Right cardiac atrium (tissue), 5 donors: ENCODE data around the gene ZNF568. TPM values are rescaled to one million over a fixed set of nuclear protein-coding genes. Genes with fewer than 3 reads are reported as not detected.
A peak's percentile ranks its signal among the peaks of the same experiment; 100 is the strongest.

ENCODE experiments used
- ATAC-seq, 2 donors: fragments of 200-7000 bp; cut with Tn5 transposase; one replicate each; pipeline versions ENCODE4 v1.8.0 to v1.9.1; 2020; ENCODE audit warnings: moderate library complexity in 2 of 2, mild to moderate bottlenecking in 1 of 2
- DNase-seq, 3 donors: peaks; one replicate each; pipeline ENCODE4 v3.0.0-alpha.2; 2020
- H3K27ac ChIP-seq: one replicate; pipeline ENCODE4 v1.5.1; 2013; ENCODE audit warnings: mild to moderate bottlenecking, low read length, control low read depth, moderate library complexity
- H3K27me3 ChIP-seq: one replicate; pipeline ENCODE4 v1.6.1; 2013; ENCODE audit not compliant: control insufficient read depth, insufficient read depth
- H3K4me1 ChIP-seq: one replicate; pipeline ENCODE4 v1.6.1; 2013; ENCODE audit warnings: low read length; ENCODE audit not compliant: control insufficient read depth, insufficient read depth
- H3K4me3 ChIP-seq: one replicate; pipeline ENCODE4 v1.5.1; 2013; ENCODE audit warnings: low read length, control low read depth
- H3K9me3 ChIP-seq: one replicate; pipeline ENCODE4 v1.6.1; 2013; ENCODE audit warnings: low read length; ENCODE audit not compliant: control insufficient read depth
- WGBS: extraction: QIAGEN DNeasy Blood & Tissue Kit; methylation state at CpG from one replicate; pipeline ENCODE4 v1.1.7; 2013; 5-methylcytosine and 5-hydroxymethylcytosine counted together
- intact Hi-C, 4 donors: fragments of 100-400 bp; cut with DNase I; formaldehyde crosslinking; loops; one replicate each; pipeline versions ENCODE4 v1.11.0 to v1.14.0; 2022 to 2023
- long read RNA-seq, 4 donors: library from polyadenylated mRNA; unstranded; transcript quantifications; one replicate each; pipeline ENCODE4 v2.0.0, GENCODE V29; 2020 to 2021
- polyA plus RNA-seq: library from polyadenylated mRNA; stranded (reverse); fragments of 200-250 nt; gene quantifications from one replicate; pipeline ENCODE4 v1.2.3, GENCODE V29; 2013
- total RNA-seq, 4 donors: library from RNA; stranded (reverse); fragmentation: NEBNext Ultra II Directional; extraction: Animal tissue kit (Norgen Biotek cat#: 25700); gene quantifications; one replicate each; pipeline ENCODE4 v1.2.1, GENCODE V29; 2021
- donor health status: healthy with polysubstance abuse.
- donor health status: DM: no; HTN: yes; CAD: no.
- donor health status: DM: no; HTN: no; CAD: no.
- donor health status: DM: no; HTN: yes; CAD: no; lungs with severe emphysema.
- donor health status: DM: yes; HTN: yes; CAD: no.

ZNF568 gene
- total RNA-seq (10 to 100 TPM in 1 of 4 donors, 1 to 10 TPM in 3; 8.4 to 11.9 (median 8.6) TPM), polyA plus RNA-seq (5.3 TPM)
- long read RNA-seq, donor 1, partial matches to known transcripts, result 1 of 12 reads
- long read RNA-seq, donor 1, other reads (novel, unspliced or antisense), result 2 of 12 reads
- long read RNA-seq, donor 2, partial matches to known transcripts, result 0 of 6 reads
- long read RNA-seq, donor 2, other reads (novel, unspliced or antisense), result 2 of 6 reads
- long read RNA-seq, donor 3, transcript ZNF568-206 (9 exons, 2,378 nt), result major isoform, 6 of 37 reads
- long read RNA-seq, donor 3, partial matches to known transcripts, result 2 of 37 reads
- long read RNA-seq, donor 3, other reads (novel, unspliced or antisense), result 16 of 37 reads
- long read RNA-seq, donor 4, partial matches to known transcripts, result 1 of 3 reads
- long read RNA-seq, donor 4, other reads (novel, unspliced or antisense), result 1 of 3 reads

GRCh38 chr19:36915992-36916830 lies at the start of gene ZNF568, which contains the start of gene ZNF829:
Gene ZNF568, plus strand, starts transcription at chr19:36916332. Its CDS starts 6,439 bp downstream, at chr19:36922771.
Gene ZNF829, minus strand, starts transcription at chr19:36916291. Its CDS starts 1,124 bp downstream, at chr19:36915167.
- H3K9me3 ChIP-seq, result no peaks in the 10 kb centered on the region
- DNase-seq, result peak; percentile 91 to 96 (median 95)
- ATAC-seq, result peak; percentile 99
- peaks cover 6% of the 10 kb centered on the region for H3K4me1 ChIP-seq
- no peaks in the 10 kb centered on the region for H3K27me3 ChIP-seq
- intact Hi-C loops, result no loop called here
- H3K4me3 ChIP-seq, result peak within 1 kb of the TSS; percentile 88
- H3K27ac ChIP-seq, result peak within 1 kb of the TSS; percentile 98
- under 1% methylated on average over 57 of the region's 57 CpGs for WGBS

GRCh38 chr19:36876993-36877938 lies 38.9 kb upstream of the ZNF568 start:
- DNase-seq (no peak), ATAC-seq (no peak)
- no peak overlapping the region for H3K27ac ChIP-seq
- peaks cover 22% of the 10 kb centered on the region for H3K9me3 ChIP-seq
- no peaks in the 10 kb centered on the region for H3K4me1 ChIP-seq
- peak overlapping the region; percentile 35 for H3K4me3 ChIP-seq
- 99% methylated on average over 10 of the region's 10 CpGs for WGBS
- no peaks in the 10 kb centered on the region for H3K27me3 ChIP-seq
- intact Hi-C loops, result no loop called here

GRCh38 chr19:36891768-36892357 lies 24.3 kb upstream of the ZNF568 start:
- ATAC-seq, result no peak
- no peak for DNase-seq
- Histone ChIP-seq H3K9me3 (peaks cover 20% of the 10 kb centered on the region), H3K4me1 (no peaks in the 10 kb centered on the region), H3K4me3 (peak overlapping the region; percentile 1), H3K27ac (no peak overlapping the region), H3K27me3 (no peaks in the 10 kb centered on the region)
- WGBS, result 96% methylated on average over 3 of the region's 3 CpGs
- intact Hi-C loops, result loop anchor here in 1 of 4 donors (10.0 kb wide), 1 partner anchor 77 kb away; no protein-coding TSS in a partner anchor

GRCh38 chr19:36894849-36895383 lies 21.2 kb upstream of the ZNF568 start:
- no peaks in the 10 kb centered on the region for H3K27me3 ChIP-seq
- intact Hi-C loops, result loop anchor here in 1 of 4 donors (10.0 kb wide), 1 partner anchor 80 kb away; no protein-coding TSS in a partner anchor
- no peak overlapping the region for H3K27ac ChIP-seq
- no peak overlapping the region for H3K4me3 ChIP-seq
- ATAC-seq (no peak), DNase-seq (no peak)
- no peaks in the 10 kb centered on the region for H3K4me1 ChIP-seq
- H3K9me3 ChIP-seq, result peaks cover 18% of the 10 kb centered on the region
- WGBS, result 98% methylated on average over 2 of the region's 2 CpGs

- Histone ChIP-seq H3K27ac (no peak overlapping the region), H3K4me3 (no peak overlapping the region), H3K27me3 (no peaks in the 10 kb centered on the region), H3K4me1 (no peaks in the 10 kb centered on the region), H3K9me3 (peaks cover 12% of the 10 kb centered on the region)
- DNase-seq (no peak), ATAC-seq (no peak)
- 96% methylated on average over 4 of the region's 4 CpGs for WGBS
- intact Hi-C loops, result loop anchor here in 1 of 4 donors (10.0 kb wide), 1 partner anchor 84 kb away; no protein-coding TSS in a partner anchor
Observed at GRCh38 chr19:36898422-36898821, 17.7 kb upstream of the ZNF568 start.

GRCh38 chr19:36916991-36917390 lies 859 bp downstream of the ZNF568 start:
- peak overlapping the region; percentile 98 for H3K27ac ChIP-seq

GRCh38 chr19:36918090-36918489 lies 2.0 kb downstream of the ZNF568 start:
- DNase-seq (no peak), ATAC-seq (no peak)
- intact Hi-C loops, result no loop called here
- H3K27me3 ChIP-seq, result no peaks in the 10 kb centered on the region
- peaks cover 6% of the 10 kb centered on the region for H3K4me1 ChIP-seq
- H3K27ac ChIP-seq, result no peak overlapping the region
- 96% methylated on average over 9 of the region's 9 CpGs for WGBS
- no peaks in the 10 kb centered on the region for H3K9me3 ChIP-seq
- no peak overlapping the region for H3K4me3 ChIP-seq

More at GRCh38 chr19:36916991-36917390, 859 bp downstream of the ZNF568 start:
- WGBS, result 31% methylated on average over 7 of the region's 7 CpGs
- Histone ChIP-seq H3K9me3 (no peaks in the 10 kb centered on the region), H3K27me3 (no peaks in the 10 kb centered on the region), H3K4me1 (peaks cover 6% of the 10 kb centered on the region), H3K4me3 (peak overlapping the region; percentile 88)
- intact Hi-C loops, result no loop called here
- ATAC-seq (peak in 1 of 2 donors; percentile 15), DNase-seq (peak in 2 of 3 donors; percentile 17 to 40)

GRCh38 chr19:36931684-36932083 lies 15.6 kb downstream of the ZNF568 start:
- WGBS, result 97% methylated on average over 2 of the region's 2 CpGs
- ATAC-seq (no peak), DNase-seq (no peak)
- no peak overlapping the region for H3K27ac ChIP-seq
- no peaks in the 10 kb centered on the region for H3K4me1 ChIP-seq
- H3K4me3 ChIP-seq, result no peak overlapping the region
- intact Hi-C loops, result no loop called here
- H3K27me3 ChIP-seq, result no peaks in the 10 kb centered on the region
- H3K9me3 ChIP-seq, result peaks cover 2% of the 10 kb centered on the region

- ATAC-seq (no peak), DNase-seq (no peak)
- Histone ChIP-seq H3K9me3 (no peaks in the 10 kb centered on the region), H3K27me3 (no peaks in the 10 kb centered on the region), H3K4me1 (no peaks in the 10 kb centered on the region), H3K27ac (no peak overlapping the region), H3K4me3 (no peak overlapping the region)
- intact Hi-C loops, result no loop called here
Observed at GRCh38 chr19:36939153-36939552, 23.0 kb downstream of the ZNF568 start.
